ENCODE results near the gene HMCN1.

GRCh38 chr1:185733818-185734735, at the start of gene HMCN1:
- TF ChIP-seq CTCF (IDR thresholded peaks at IDR 0.05) (peak in 2 of 4 experiments; percentile 18 to 39), POLR2AphosphoS5 (IDR thresholded peaks at IDR 0.05) (peak; percentile 30), POLR2A (IDR thresholded peaks at IDR 0.05) (no peak)
